SK-N-SH (cell line): Measurements from ENCODE around the gene RAP1B. TPM values are rescaled to one million over a fixed set of nuclear protein-coding genes. Genes with fewer than 3 reads are reported as not detected.

ENCODE experiments used
- CTCF ChIA-PET: fragments of 300-600, 350-600 bp; formaldehyde crosslinking; extraction: SDS; loops from one replicate; lab custom pipeline; 2021; lab: Yijun Ruan, JAX
- POLR2A ChIA-PET: fragments of 350-600 bp; sonication (Branson Sonifier 250); formaldehyde crosslinking; extraction: SDS; loops from one replicate; lab custom pipeline; 2020; ENCODE audit warnings: antibody characterized with exemption, inconsistent platforms; lab: Yijun Ruan, JAX
- DNase-seq: peaks from one replicate; pipeline ENCODE4 v3.0.0; 2012
- H2AFZ ChIP-seq: fragments of 200-600 bp; sonication (generic); 2 replicates; pipeline ENCODE4 v1.8.1; 2016; ENCODE audit warnings: antibody characterized with exemption, mild to moderate bottlenecking, low read depth
- H3F3A ChIP-seq: fragments of 200-600 bp; sonication (generic); replicated peaks from 2 replicates; pipeline ENCODE3; 2016; ENCODE audit warnings: antibody characterized with exemption, mild to moderate bottlenecking; ENCODE audit not compliant: insufficient read depth
- H3K27ac ChIP-seq, 2 experiments: fragments of 200-500 bp in 1 of 2; fragments of 200-600 bp in 1 of 2; sonication (Bioruptor generic) in 1 of 2; sonication (generic), shearing (Covaris generic) in 1 of 2; 2 replicates each; pipeline versions ENCODE4 v1.5.1 to v1.6.1; 2014 to 2016; ENCODE audit warnings: low read depth in 2 of 2, inconsistent platforms in 1 of 2, low read length in 1 of 2, mild to moderate bottlenecking in 1 of 2, mixed read lengths in 1 of 2
- H3K27me3 ChIP-seq: fragments of 200-600 bp; sonication (generic), shearing (Covaris generic); 2 replicates; pipeline ENCODE4 v1.6.1; 2016; ENCODE audit warnings: mixed run types; ENCODE audit not compliant: insufficient read depth
- H3K36me3 ChIP-seq, 2 experiments: fragments of 200-500 bp in 1 of 2; fragments of 200-600 bp in 1 of 2; sonication (Bioruptor generic) in 1 of 2; sonication (generic) in 1 of 2; replicated peaks in 1 of 2; 2 replicates each; pipeline versions ENCODE3 to v1.5.1; 2014 to 2016; ENCODE audit warnings: low read length in 1 of 2, mild to moderate bottlenecking in 1 of 2; ENCODE audit not compliant: insufficient read depth in 2 of 2, control insufficient read depth in 1 of 2
- H3K4me1 ChIP-seq, 2 experiments: fragments of 200-500 bp in 1 of 2; fragments of 200-600 bp in 1 of 2; sonication (Bioruptor generic) in 1 of 2; sonication (generic), shearing (Covaris generic) in 1 of 2; 2 replicates each; pipeline versions ENCODE4 v1.5.1 to v1.6.1; 2014 to 2016; ENCODE audit warnings: low read depth in 1 of 2, low read length in 1 of 2, mixed run types in 1 of 2; ENCODE audit not compliant: insufficient read depth in 2 of 2, control insufficient read depth in 1 of 2
- H3K4me2 ChIP-seq: fragments of 200-600 bp; sonication (generic), shearing (Covaris generic); 2 replicates; pipeline ENCODE4 v1.6.1; 2017; ENCODE audit warnings: mixed run types
- H3K4me3 ChIP-seq, 2 experiments: fragments of 200-500 bp in 1 of 2; fragments of 200-600 bp in 1 of 2; sonication (Bioruptor generic) in 1 of 2; sonication (generic), shearing (Covaris generic) in 1 of 2; 2 replicates each; pipeline versions ENCODE4 v1.5.1 to v1.8.1; 2014 to 2016; ENCODE audit warnings: low read depth in 2 of 2, inconsistent platforms in 1 of 2, low read length in 1 of 2, mild to moderate bottlenecking in 1 of 2, mixed read lengths in 1 of 2, moderate library complexity in 1 of 2
- H3K79me2 ChIP-seq: fragments of 200-600 bp; sonication (generic); 2 replicates; pipeline ENCODE4 v1.8.1; 2017; ENCODE audit warnings: mild to moderate bottlenecking; ENCODE audit not compliant: insufficient read depth
- H3K9ac ChIP-seq: fragments of 200-600 bp; sonication (generic); 2 replicates; pipeline ENCODE4 v1.6.1; 2017; ENCODE audit warnings: mixed run types
- H3K9me2 ChIP-seq: fragments of 200-600 bp; sonication (generic); 2 replicates; pipeline ENCODE4 v1.6.1; 2017; ENCODE audit warnings: mixed run types
- H3K9me3 ChIP-seq: fragments of 200-600 bp; sonication (generic); 2 replicates; pipeline ENCODE4 v1.6.1; 2017; ENCODE audit warnings: mixed run types, mild to moderate bottlenecking, moderate library complexity
- H4K20me1 ChIP-seq: fragments of 200-600 bp; sonication (generic); 2 replicates; pipeline ENCODE4 v1.6.1; 2017; ENCODE audit warnings: mild to moderate bottlenecking, mixed run types; ENCODE audit not compliant: insufficient read depth
- CTCF ChIP-seq: fragments of 200-600 bp; sonication (generic); IDR thresholded peaks from 2 replicates; pipeline ENCODE4 v1.6.1; 2017; ENCODE audit warnings: antibody characterized with exemption, mild to moderate bottlenecking, moderate library complexity
- EP300 ChIP-seq, 2 experiments: IDR thresholded peaks; 2 replicates each; pipeline versions ENCODE4 v1.4.0 to v1.6.1; 2012; ENCODE audit warnings: borderline replicate concordance in 1 of 2, low read depth in 1 of 2, low read length in 1 of 2
- FOXJ3 ChIP-seq: sonication (generic); formaldehyde crosslinking; IDR thresholded peaks from 2 replicates; pipeline ENCODE4 v1.5.1; 2020; ENCODE audit warnings: mild to moderate bottlenecking, missing genetic modification reagents
- MEF2A ChIP-seq: IDR thresholded peaks from 2 replicates; pipeline ENCODE4 v1.4.0; 2012; ENCODE audit warnings: low read depth, borderline replicate concordance
- POLR2AphosphoS5 ChIP-seq: IDR thresholded peaks from 2 replicates; pipeline ENCODE4 v1.6.1; 2012; ENCODE audit warnings: low read depth, low read length
- WGBS: methylation state at CpG from one replicate; pipeline ENCODE4 v1.1.6; 2017; ENCODE audit warnings: low lambda C conversion rate; 5-methylcytosine and 5-hydroxymethylcytosine counted together
- polyA plus RNA-seq, 3 experiments: library from polyadenylated mRNA; depleted of rRNA; stranded (reverse); fragments of >200 nt; gene quantifications; 2 replicates each; pipeline ENCODE4 v1.2.3, GENCODE V29; 2012
- TF ChIP-seq, protein P1 (sequence below): fragments of 150-350 bp; IDR thresholded peaks from 2 replicates; pipeline ENCODE4 v1.6.1; 2016; ENCODE audit warnings: mild to moderate bottlenecking, low read depth, low read length
- TF ChIP-seq, protein P2 (sequence below): IDR thresholded peaks from 2 replicates; pipeline ENCODE4; 2012

RAP1B gene
- polyA plus RNA-seq, 1 of the 3 experiments (the other 2 are of a cell fraction) = 128 TPM

DNA sequence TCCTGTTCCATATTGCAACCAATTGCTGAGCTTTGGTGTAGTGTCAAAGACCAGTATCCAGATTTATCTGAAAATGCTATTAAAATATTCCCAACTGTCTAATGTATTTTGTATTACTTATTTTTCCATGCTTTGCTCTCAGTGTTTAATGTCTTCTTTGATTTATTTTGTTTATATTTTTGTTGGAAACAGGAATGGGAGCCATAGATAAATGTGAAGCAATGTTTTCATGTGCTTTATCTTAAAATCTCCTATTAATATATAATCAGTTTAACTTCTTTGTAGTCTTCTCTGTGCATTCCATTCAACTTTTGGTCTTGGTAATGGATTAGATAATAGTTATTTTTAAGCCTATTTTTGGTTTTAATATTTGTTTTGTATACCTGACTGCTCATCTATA is 8.8 kb downstream of the RAP1B start:
- H3K9ac ChIP-seq = no peak overlapping the region
- H3K36me3 ChIP-seq = peaks cover 0 to under 1% of the 10 kb centered on the region in 2 experiments
- H3F3A ChIP-seq = peaks cover 33% of the 10 kb centered on the region
- no peaks in the 10 kb centered on the region for H3K9me3 ChIP-seq
- no peaks in the 10 kb centered on the region for H3K9me2 ChIP-seq
- no peak for TF ChIP-seq POLR2AphosphoS5
- ChIA-PET CTCF (interaction anchor here (0.8 kb wide), 1 partner anchor 261 kb away, joined by 3 read pairs; no protein-coding TSS in a partner anchor), POLR2A (no interaction called here)
- DNase-seq = no peak
- H3K4me3 ChIP-seq = no peak overlapping the region
- no peaks in the 10 kb centered on the region for H3K27me3 ChIP-seq
- H3K4me2 ChIP-seq = 0 out of 2 replicates have a peak overlapping the region, but pooled peaks have one; percentile 9
- peaks cover 0 to 36% of the 10 kb centered on the region in 2 experiments; a peak in 2 of 4 replicates for H3K4me1 ChIP-seq
- H4K20me1 ChIP-seq = peaks cover 100% of the 10 kb centered on the region
- peak overlapping the region in 1 of 2 experiments; percentile 80; a peak in 2 of 4 replicates for H3K27ac ChIP-seq
- no peak overlapping the region for H2AFZ ChIP-seq
- H3K79me2 ChIP-seq = peaks cover 100% of the 10 kb centered on the region

DNA sequence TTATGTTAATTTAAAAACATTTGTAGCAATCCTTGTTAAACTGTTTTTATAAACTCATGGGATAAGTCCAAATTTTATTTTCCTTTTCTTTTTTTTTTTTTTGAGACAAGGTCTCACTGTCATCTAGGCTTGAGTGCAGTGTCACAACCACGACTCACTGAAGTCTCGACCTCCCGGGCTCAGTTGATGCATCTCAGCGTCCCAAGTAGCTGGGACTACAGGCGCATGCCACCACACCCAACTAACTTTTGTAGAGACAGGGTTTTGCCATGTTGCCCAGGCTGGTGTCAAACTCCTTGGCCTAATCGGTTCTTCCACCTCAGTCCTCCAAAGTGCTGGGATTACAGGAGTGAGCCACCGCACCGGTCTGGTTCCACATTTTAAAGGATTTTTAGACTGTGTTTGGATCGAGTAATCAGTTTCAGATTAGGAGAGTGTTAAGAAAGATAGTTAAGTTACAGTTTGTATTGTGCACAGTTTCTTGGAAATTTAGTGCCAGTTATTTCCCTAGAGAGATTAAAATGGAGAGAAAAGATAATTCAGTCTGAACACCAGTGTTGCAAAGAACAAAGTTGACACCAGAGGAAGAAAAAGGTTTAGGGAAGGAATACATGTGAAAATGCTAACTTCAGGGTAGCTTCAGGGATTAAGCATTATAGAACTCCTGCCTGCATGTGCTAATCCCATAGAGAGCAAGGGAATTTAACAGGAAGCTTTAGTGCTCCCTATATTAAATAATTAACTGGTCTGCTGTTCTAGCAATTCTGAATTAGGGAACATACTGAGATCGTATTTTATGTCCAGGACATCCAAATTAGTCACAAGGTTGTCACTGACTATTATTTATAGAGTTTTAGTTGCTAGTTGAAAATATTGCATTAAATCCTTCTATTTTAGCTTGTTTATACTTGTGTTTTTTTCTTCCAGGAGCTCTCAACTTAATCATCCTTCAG is 10.1 kb downstream of the RAP1B start:
- Histone ChIP-seq H3K4me1 (peaks cover 0 to 36% of the 10 kb centered on the region in 2 experiments; a peak in 2 of 4 replicates), H3F3A (peaks cover 33% of the 10 kb centered on the region), H3K4me3 (no peak overlapping the region), H3K9me2 (no peaks in the 10 kb centered on the region), H3K9me3 (no peaks in the 10 kb centered on the region), H3K79me2 (peaks cover 100% of the 10 kb centered on the region)
- WGBS = 88% methylated on average over 10 of the region's 10 CpGs
- CTCF ChIA-PET = no interaction called here
- TF ChIP-seq CTCF = no peak
- no peak for TF ChIP-seq FOXJ3 (CRISPR knock-in tag)
- TF ChIP-seq EP300 (IDR thresholded peaks at IDR 0.05; ENCODE audit: borderline replicate concordance in 1 of 2, low read depth in 1 of 2, low read length in 1 of 2) = no peak
- no peak for TF ChIP-seq MEF2A
- TF ChIP-seq, all 33 proteins: peak for 0
- H3K36me3 ChIP-seq = peaks cover 6 to 12% of the 10 kb centered on the region in 2 experiments
- H3K27ac ChIP-seq = no peak overlapping the region; a peak in 1 of 4 replicates
- H2AFZ ChIP-seq = no peak overlapping the region
- POLR2A ChIA-PET = interaction anchor here (0.6 to 1.4 kb wide), 2 partner anchors 10 to 89 kb away, joined by 3 to 4 read pairs; partner anchors contain the start of gene RAP1B
- H3K27me3 ChIP-seq = no peaks in the 10 kb centered on the region
- no peak for DNase-seq
- H3K9ac ChIP-seq = no peak overlapping the region
- no peak overlapping the region for H3K4me2 ChIP-seq
- H4K20me1 ChIP-seq = peaks cover 100% of the 10 kb centered on the region

DNA sequence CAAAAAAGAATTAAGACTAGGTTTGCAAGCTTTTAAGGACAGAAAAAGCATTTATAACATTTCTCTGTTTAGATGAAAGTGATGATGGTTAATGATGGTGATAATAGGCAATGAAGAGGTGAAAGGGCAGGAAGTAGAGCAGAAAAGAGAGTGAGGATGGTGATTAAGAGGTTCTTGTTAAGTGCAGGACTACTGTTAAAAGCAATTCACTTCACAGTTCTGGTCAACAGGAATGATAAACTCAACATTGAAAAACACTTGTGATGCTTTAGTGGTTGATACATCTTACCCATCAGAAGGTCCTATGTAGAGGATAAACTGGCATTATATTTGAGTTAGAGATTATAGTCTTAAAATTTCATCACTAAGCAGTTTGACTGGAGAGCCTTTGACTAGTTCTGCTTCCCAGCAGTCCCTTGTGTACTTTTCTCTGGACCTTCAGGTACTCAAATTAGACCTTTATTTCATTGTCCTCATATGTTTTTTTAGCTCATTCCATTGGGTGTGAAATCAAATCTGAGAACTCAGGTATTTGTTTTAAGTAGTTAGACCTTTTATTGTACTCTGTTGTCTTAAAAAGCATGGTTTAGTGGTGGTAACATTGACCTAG is 10.9 kb downstream of the RAP1B start:
- peaks cover 31% of the 10 kb centered on the region for H3F3A ChIP-seq
- no peak overlapping the region for H3K4me3 ChIP-seq
- peaks cover 100% of the 10 kb centered on the region for H4K20me1 ChIP-seq
- H3K9me2 ChIP-seq = no peaks in the 10 kb centered on the region
- peaks cover 6 to 20% of the 10 kb centered on the region in 2 experiments for H3K36me3 ChIP-seq
- H3K9ac ChIP-seq = no peak overlapping the region
- ChIA-PET CTCF (no interaction called here), POLR2A (interaction anchor here (0.6 to 1.4 kb wide), 2 partner anchors 11 to 88 kb away, joined by 3 to 4 read pairs; partner anchors contain the start of gene RAP1B)
- no peak overlapping the region; a peak in 1 of 4 replicates for H3K27ac ChIP-seq
- no peak overlapping the region for H3K4me2 ChIP-seq
- H3K79me2 ChIP-seq = peaks cover 100% of the 10 kb centered on the region
- no peak for DNase-seq
- TF ChIP-seq CTCF = no peak
- TF ChIP-seq, protein P1, sequence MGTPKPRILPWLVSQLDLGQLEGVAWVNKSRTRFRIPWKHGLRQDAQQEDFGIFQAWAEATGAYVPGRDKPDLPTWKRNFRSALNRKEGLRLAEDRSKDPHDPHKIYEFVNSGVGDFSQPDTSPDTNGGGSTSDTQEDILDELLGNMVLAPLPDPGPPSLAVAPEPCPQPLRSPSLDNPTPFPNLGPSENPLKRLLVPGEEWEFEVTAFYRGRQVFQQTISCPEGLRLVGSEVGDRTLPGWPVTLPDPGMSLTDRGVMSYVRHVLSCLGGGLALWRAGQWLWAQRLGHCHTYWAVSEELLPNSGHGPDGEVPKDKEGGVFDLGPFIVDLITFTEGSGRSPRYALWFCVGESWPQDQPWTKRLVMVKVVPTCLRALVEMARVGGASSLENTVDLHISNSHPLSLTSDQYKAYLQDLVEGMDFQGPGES = no peak
- TF ChIP-seq, protein P2, sequence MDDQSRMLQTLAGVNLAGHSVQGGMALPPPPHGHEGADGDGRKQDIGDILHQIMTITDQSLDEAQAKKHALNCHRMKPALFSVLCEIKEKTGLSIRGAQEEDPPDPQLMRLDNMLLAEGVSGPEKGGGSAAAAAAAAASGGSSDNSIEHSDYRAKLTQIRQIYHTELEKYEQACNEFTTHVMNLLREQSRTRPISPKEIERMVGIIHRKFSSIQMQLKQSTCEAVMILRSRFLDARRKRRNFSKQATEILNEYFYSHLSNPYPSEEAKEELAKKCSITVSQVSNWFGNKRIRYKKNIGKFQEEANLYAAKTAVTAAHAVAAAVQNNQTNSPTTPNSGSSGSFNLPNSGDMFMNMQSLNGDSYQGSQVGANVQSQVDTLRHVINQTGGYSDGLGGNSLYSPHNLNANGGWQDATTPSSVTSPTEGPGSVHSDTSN = no peak
- no peaks in the 10 kb centered on the region for H3K27me3 ChIP-seq
- H3K4me1 ChIP-seq = peaks cover 0 to 35% of the 10 kb centered on the region in 2 experiments; a peak in 2 of 4 replicates
- no peaks in the 10 kb centered on the region for H3K9me3 ChIP-seq
- H2AFZ ChIP-seq = no peak overlapping the region
